PC-9 (cell line): ENCODE data around the gene KLRD1.

Experiments
- CTCF ChIP-seq: fragments of 200-600 bp; sonication (generic); conservative IDR thresholded peaks from 2 replicates; pipeline ENCODE4 v1.6.1; 2017; ENCODE audit warnings: mixed run types, antibody characterized with exemption, mild to moderate bottlenecking, moderate library complexity
- EZH2 ChIP-seq: fragments of 200-600 bp; sonication (generic); IDR thresholded peaks from 2 replicates; pipeline ENCODE4 v1.8.0; 2017; ENCODE audit warnings: antibody characterized with exemption, low read depth

- TF ChIP-seq CTCF (no peak), EZH2 (no peak)
Measured at GRCh38 chr12:10369557-10370415, 62.1 kb downstream of the KLRD1 start.
